Right ventricle myocardium superior (tissue), 1 donor: ENCODE measurements around the gene SPATA20. TPM values are rescaled to one million over a fixed set of nuclear protein-coding genes. Genes with fewer than 3 reads are reported as not detected.

ENCODE experiments used
- ATAC-seq: fragments of 200-7000 bp; cut with Tn5 transposase; one replicate; pipeline ENCODE4 v1.9.1; 2020; ENCODE audit warnings: mild to moderate bottlenecking; ENCODE audit not compliant: poor library complexity
- DNase-seq: peaks from one replicate; pipeline ENCODE4 v3.0.0-alpha.2; 2020
- intact Hi-C: fragments of 100-400 bp; cut with DNase I; formaldehyde crosslinking; loops from one replicate; pipeline ENCODE4 v1.11.2; 2022
- total RNA-seq: library from RNA; stranded (reverse); fragmentation: NEBNext Ultra II Directional; extraction: Animal tissue kit (Norgen Biotek cat#: 25700); gene quantifications from one replicate; pipeline ENCODE4 v1.2.1, GENCODE V29; 2021
- donor health status: DM: no; HTN: yes; CAD: no; lungs with severe emphysema.

The SPATA20 gene
- total RNA-seq, 1 donor from 2014 or later, result 58.2 TPM

GRCh38 chr17:50603340-50603739 lies 56.4 kb downstream of the SPATA20 start:
- intact Hi-C loops, result no loop called here
- ATAC-seq (no peak), DNase-seq (no peak)

GRCh38 chr17:50604513-50604912 lies 57.5 kb downstream of the SPATA20 start:
- DNase-seq (peak; percentile 88), ATAC-seq (peak; percentile 91)
- intact Hi-C loops, result no loop called here

GRCh38 chr17:50605429-50605828 lies 58.5 kb downstream of the SPATA20 start:
- no peak for DNase-seq
- intact Hi-C loops, result no loop called here
- no peak for ATAC-seq

Other genes starting within 250 kb of the SPATA20 start
- 13.0 TPM for gene XYLT2, start 201.0 kb upstream of the SPATA20 start, total RNA-seq
- gene MRPL27, start 174.0 kb upstream of the SPATA20 start, total RNA-seq, result 78.6 TPM
- not detected for gene EME1, start 173.9 kb upstream of the SPATA20 start, total RNA-seq
- gene LRRC59, start 149.7 kb upstream of the SPATA20 start, total RNA-seq, result 20.3 TPM
- gene ACSF2, start 121.0 kb upstream of the SPATA20 start, total RNA-seq, result 25.0 TPM
- gene CHAD, start 78.3 kb upstream of the SPATA20 start, total RNA-seq, result 0.27 TPM
- 49.7 TPM for gene RSAD1, start 68.3 kb upstream of the SPATA20 start, total RNA-seq
- 0.43 TPM for gene MYCBPAP, start 38.7 kb upstream of the SPATA20 start, total RNA-seq
- gene EPN3, start 14.4 kb upstream of the SPATA20 start, total RNA-seq, result 17.7 TPM
- 0.24 TPM for gene CACNA1G, start 13.5 kb downstream of the SPATA20 start, total RNA-seq
- gene ABCC3, start 87.7 kb downstream of the SPATA20 start, total RNA-seq, result 0.43 TPM
- gene ANKRD40, start 160.7 kb downstream of the SPATA20 start, total RNA-seq, result 58.4 TPM
- 58.1 TPM for gene LUC7L3, start 172.4 kb downstream of the SPATA20 start, total RNA-seq
- not detected for gene ANKRD40CL, start 220.3 kb downstream of the SPATA20 start, total RNA-seq